Hepatocyte (in vitro differentiated cells): ENCODE results near the gene SGK2. TPM values are rescaled to one million over a fixed set of nuclear protein-coding genes. Genes with fewer than 3 reads are reported as not detected.

Experiments
- DNase-seq: peaks from one replicate; pipeline ENCODE4 v3.0.0-alpha.2; 2016; ENCODE audit warnings: low spot score
- H2AFZ ChIP-seq: fragments of 200-600 bp; sonication (generic); 2 replicates; pipeline ENCODE4 v1.6.0; 2016; ENCODE audit warnings: antibody characterized with exemption, mild to moderate bottlenecking
- H3K27ac ChIP-seq: fragments of 200-600 bp; sonication (generic); 2 replicates; pipeline ENCODE4 v1.5.1; 2016; ENCODE audit warnings: mild to moderate bottlenecking
- H3K27me3 ChIP-seq: fragments of 200-600 bp; sonication (generic); 2 replicates; pipeline ENCODE4 v1.6.1; 2016
- H3K36me3 ChIP-seq: fragments of 200-600 bp; sonication (generic); replicated peaks from 2 replicates; pipeline ENCODE4 v1.5.1; 2016; ENCODE audit warnings: low read depth; ENCODE audit not compliant: insufficient read depth
- H3K4me1 ChIP-seq: fragments of 200-600 bp; sonication (generic); 2 replicates; pipeline ENCODE4 v1.5.1; 2016; ENCODE audit warnings: mild to moderate bottlenecking, moderate library complexity; ENCODE audit not compliant: insufficient read depth
- H3K4me2 ChIP-seq: fragments of 200-600 bp; sonication (generic); 2 replicates; pipeline ENCODE4 v1.6.0; 2016
- H3K4me3 ChIP-seq: fragments of 200-600 bp; sonication (generic); 2 replicates; pipeline ENCODE4 v1.5.1; 2016; ENCODE audit warnings: mild to moderate bottlenecking
- H3K79me2 ChIP-seq: fragments of 200-600 bp; sonication (generic); 2 replicates; pipeline ENCODE4 v1.6.0; 2017; ENCODE audit warnings: mild to moderate bottlenecking
- H3K9me2 ChIP-seq: fragments of 200-600 bp; sonication (generic); replicated peaks from 2 replicates; pipeline ENCODE4 v1.6.0; 2017; ENCODE audit warnings: mild to moderate bottlenecking; ENCODE audit not compliant: insufficient read depth
- H3K9me3 ChIP-seq: fragments of 200-600 bp; sonication (generic); 2 replicates; pipeline ENCODE4 v1.5.1; 2016; ENCODE audit warnings: low read depth, mild to moderate bottlenecking
- H4K20me1 ChIP-seq: fragments of 200-600 bp; sonication (generic); 2 replicates; pipeline ENCODE4 v1.6.0; 2016; ENCODE audit warnings: mild to moderate bottlenecking; ENCODE audit not compliant: insufficient read depth, poor library complexity, severe bottlenecking
- CTCF ChIP-seq: fragments of 200-600 bp; sonication (generic); IDR thresholded peaks from 2 replicates; pipeline ENCODE4 v1.5.1; 2016; ENCODE audit warnings: antibody characterized with exemption, mild to moderate bottlenecking; ENCODE audit not compliant: poor library complexity
- EZH2 ChIP-seq: fragments of 200-600 bp; sonication (generic); IDR thresholded peaks from 2 replicates; pipeline ENCODE4 v1.6.1; 2016; ENCODE audit warnings: antibody characterized with exemption, mild to moderate bottlenecking, borderline replicate concordance
- EZH2phosphoT487 ChIP-seq: fragments of 200-600 bp; sonication (generic); IDR thresholded peaks from one replicate; pipeline ENCODE4 v1.6.1; 2018; ENCODE audit warnings: antibody characterized with exemption, mild to moderate bottlenecking, low read depth, moderate library complexity; ENCODE audit not compliant: unreplicated experiment, severe bottlenecking
- WGBS: methylation state at CpG from one replicate; pipeline ENCODE4 v1.1.6; 2016; ENCODE audit warnings: low lambda C conversion rate; ENCODE audit errors: missing lambda C conversion rate; 5-methylcytosine and 5-hydroxymethylcytosine counted together
- polyA plus RNA-seq: library from polyadenylated mRNA; unstranded; fragments of >200 nt; fragmentation: Nextera tagmentation; extraction: Ambion mirVana; gene quantifications from 2 replicates; pipeline ENCODE4 v1.2.1, GENCODE V29; 2016
- total RNA-seq: library from RNA; depleted of rRNA; stranded (reverse); fragments of >200 nt; gene quantifications from 2 replicates; pipeline ENCODE4 v1.2.3, GENCODE V29; 2014

SGK2 gene
- total and polyA plus RNA-seq, 2 experiments from 2014 or later = 12.5 to 21.2 TPM

- no peaks in the 10 kb centered on the region for H3K79me2 ChIP-seq
- no peaks in the 10 kb centered on the region for H3K27me3 ChIP-seq
- no peaks in the 10 kb centered on the region for H3K4me1 ChIP-seq
- H3K9me2 ChIP-seq = no peaks in the 10 kb centered on the region
- TF ChIP-seq EZH2 = no peak
- no peak for TF ChIP-seq CTCF
- TF ChIP-seq EZH2phosphoT487 = no peak
- no peak overlapping the region for H2AFZ ChIP-seq
- no peaks in the 10 kb centered on the region for H4K20me1 ChIP-seq
- 67% methylated on average over 7 of the region's 7 CpGs for WGBS
- no peak overlapping the region for H3K27ac ChIP-seq
- H3K4me2 ChIP-seq = no peak overlapping the region
- no peaks in the 10 kb centered on the region for H3K36me3 ChIP-seq
- no peak overlapping the region for H3K4me3 ChIP-seq
- DNase-seq = no peak
- no peaks in the 10 kb centered on the region for H3K9me3 ChIP-seq
These were observed 21.3 kb downstream of the SGK2 start for GRCh38 chr20:43579861-43580793.

GRCh38 chr20:43583133-43583864 is 24.5 kb downstream of the SGK2 start:
- Histone ChIP-seq H3K4me2 (no peak overlapping the region), H3K9me2 (no peaks in the 10 kb centered on the region), H2AFZ (no peak overlapping the region), H3K79me2 (no peaks in the 10 kb centered on the region), H3K36me3 (no peaks in the 10 kb centered on the region), H3K27ac (peak overlapping the region; percentile 49), H3K4me1 (no peaks in the 10 kb centered on the region), H3K4me3 (no peak overlapping the region), H3K9me3 (no peaks in the 10 kb centered on the region), H3K27me3 (no peaks in the 10 kb centered on the region), H4K20me1 (no peaks in the 10 kb centered on the region)
- TF ChIP-seq EZH2 (no peak), EZH2phosphoT487 (no peak), CTCF (no peak)
- DNase-seq = no peak
- WGBS = 88% methylated on average over 7 of the region's 7 CpGs

- Histone ChIP-seq H3K36me3 (no peaks in the 10 kb centered on the region), H3K27ac (peak overlapping the region; percentile 74)
- DNase-seq = peak; percentile 83
These were observed 25.2 kb downstream of the SGK2 start for GRCh38 chr20:43583982-43584432.

More at GRCh38 chr20:43583982-43584432, 25.2 kb downstream of the SGK2 start:
- WGBS = 57% methylated on average over 2 of the region's 2 CpGs
- no peak overlapping the region for H3K4me2 ChIP-seq
- H4K20me1 ChIP-seq = no peaks in the 10 kb centered on the region
- no peak overlapping the region for H3K4me3 ChIP-seq
- no peaks in the 10 kb centered on the region for H3K9me3 ChIP-seq
- no peaks in the 10 kb centered on the region for H3K27me3 ChIP-seq
- no peak overlapping the region for H2AFZ ChIP-seq
- no peaks in the 10 kb centered on the region for H3K4me1 ChIP-seq
- H3K9me2 ChIP-seq = no peaks in the 10 kb centered on the region
- no peaks in the 10 kb centered on the region for H3K79me2 ChIP-seq
- TF ChIP-seq EZH2 = no peak
- TF ChIP-seq EZH2phosphoT487 = no peak
- no peak for TF ChIP-seq CTCF
